ENCODE results near the gene MCTP1.

The MCTP1 gene

DNA sequence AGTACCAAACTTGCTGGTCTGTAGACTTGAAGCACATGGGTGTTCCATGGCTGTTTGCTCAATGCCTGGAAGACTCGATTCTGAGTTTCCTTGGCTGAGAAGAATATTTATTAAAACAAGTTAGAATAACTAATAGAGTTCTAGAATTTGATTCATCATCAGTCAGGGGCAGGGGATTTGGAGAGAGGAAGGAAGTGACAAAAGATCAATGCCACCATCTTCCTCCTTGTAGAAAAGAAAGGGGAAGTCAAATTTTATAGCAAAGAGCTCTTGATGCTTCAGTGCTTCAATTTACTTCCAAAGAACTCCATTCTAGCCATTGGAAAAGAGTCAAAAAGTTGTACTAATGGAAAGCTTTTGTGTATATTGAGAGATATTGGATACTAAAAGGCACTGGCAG is 236.3 kb downstream of the MCTP1 start:
- DNase-seq (ENCODE audit: low spot score): no peak
- no peak for TF ChIP-seq CTCF (IDR thresholded peaks at IDR 0.05; ENCODE audit: extremely low read depth, insufficient read depth, missing control alignments)
- in situ Hi-C loops (cut with MboI; ENCODE audit: low pct_unique_long_range_greater_than_20kb, low sequenced_read_pairs, unreplicated experiment): no loop called here

DNA sequence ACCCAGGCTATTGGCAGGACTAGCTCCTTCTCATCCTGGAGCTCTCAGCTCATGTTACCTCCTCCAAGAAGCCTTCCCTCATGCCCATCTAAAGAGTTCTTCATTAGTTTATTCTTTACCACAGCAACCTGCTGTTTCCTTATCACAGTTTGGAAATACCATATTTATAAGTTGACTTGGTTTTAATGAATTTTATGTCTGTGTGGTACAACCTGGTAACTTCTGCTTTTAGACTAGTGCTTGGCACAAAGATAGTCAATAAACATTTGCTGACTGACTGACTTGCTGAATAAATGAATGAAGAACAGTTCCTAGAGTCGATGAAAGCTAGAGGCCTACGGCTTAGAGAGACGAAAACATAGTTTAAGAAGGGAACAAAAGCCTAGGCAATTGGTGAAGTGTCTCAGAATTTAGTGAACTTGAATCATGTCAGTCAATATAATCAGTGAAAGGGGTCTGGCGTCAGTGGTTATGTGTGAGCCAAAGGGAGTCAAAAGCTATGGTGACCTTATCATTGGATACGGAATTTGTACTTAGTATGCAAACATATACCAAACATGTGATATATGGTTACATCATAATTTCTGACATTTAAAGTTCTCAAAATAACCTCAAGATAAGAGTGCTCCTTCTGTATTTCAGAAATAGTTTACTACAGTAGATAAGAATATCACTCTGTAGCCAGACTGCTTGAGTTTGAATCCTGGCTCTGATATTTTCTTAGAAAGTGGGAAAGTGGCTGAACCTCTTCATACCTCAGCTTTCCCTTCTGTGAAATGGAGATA is 239.5 kb downstream of the MCTP1 start:
- TF ChIP-seq CTCF (IDR thresholded peaks at IDR 0.05; ENCODE audit: extremely low read depth, insufficient read depth, missing control alignments): no peak
- in situ Hi-C loops (cut with MboI; ENCODE audit: low pct_unique_long_range_greater_than_20kb, low sequenced_read_pairs, unreplicated experiment): no loop called here
- no peak for DNase-seq (ENCODE audit: low spot score)

GRCh38 chr5:95044096-95044495 is 240.8 kb downstream of the MCTP1 start:
- no peak for TF ChIP-seq CTCF (IDR thresholded peaks at IDR 0.05; ENCODE audit: extremely low read depth, insufficient read depth, missing control alignments)
- no peak for DNase-seq (ENCODE audit: low spot score)
- in situ Hi-C loops (cut with MboI; ENCODE audit: low pct_unique_long_range_greater_than_20kb, low sequenced_read_pairs, unreplicated experiment): no loop called here

GRCh38 chr5:95043648-95044047 is 241.2 kb downstream of the MCTP1 start:
- in situ Hi-C loops (cut with MboI; ENCODE audit: low pct_unique_long_range_greater_than_20kb, low sequenced_read_pairs, unreplicated experiment): no loop called here
- DNase-seq (ENCODE audit: low spot score): no peak
- no peak for TF ChIP-seq CTCF (IDR thresholded peaks at IDR 0.05; ENCODE audit: extremely low read depth, insufficient read depth, missing control alignments)

DNA sequence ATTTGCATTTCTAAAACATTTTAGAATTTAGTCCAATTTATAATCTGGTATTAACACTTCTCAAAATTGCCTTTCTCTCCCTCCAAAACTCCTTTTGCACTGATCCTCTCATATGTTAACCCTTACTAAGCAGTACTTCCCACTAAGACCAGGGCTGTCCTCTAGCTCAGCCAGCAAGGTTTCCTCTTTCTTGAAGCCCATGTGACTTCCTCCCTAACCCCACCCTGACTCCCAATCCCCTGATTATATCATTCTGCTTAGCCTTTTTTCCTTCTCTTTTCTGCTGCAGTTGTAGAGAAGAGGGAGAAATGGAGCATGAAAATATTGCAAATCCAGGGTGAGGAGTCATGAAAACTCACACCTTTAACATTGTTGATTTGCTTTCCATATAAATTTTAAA is 241.7 kb downstream of the MCTP1 start:
- no peak for DNase-seq (ENCODE audit: low spot score)
- TF ChIP-seq CTCF (IDR thresholded peaks at IDR 0.05; ENCODE audit: extremely low read depth, insufficient read depth, missing control alignments): no peak
- in situ Hi-C loops (cut with MboI; ENCODE audit: low pct_unique_long_range_greater_than_20kb, low sequenced_read_pairs, unreplicated experiment): no loop called here

DNA sequence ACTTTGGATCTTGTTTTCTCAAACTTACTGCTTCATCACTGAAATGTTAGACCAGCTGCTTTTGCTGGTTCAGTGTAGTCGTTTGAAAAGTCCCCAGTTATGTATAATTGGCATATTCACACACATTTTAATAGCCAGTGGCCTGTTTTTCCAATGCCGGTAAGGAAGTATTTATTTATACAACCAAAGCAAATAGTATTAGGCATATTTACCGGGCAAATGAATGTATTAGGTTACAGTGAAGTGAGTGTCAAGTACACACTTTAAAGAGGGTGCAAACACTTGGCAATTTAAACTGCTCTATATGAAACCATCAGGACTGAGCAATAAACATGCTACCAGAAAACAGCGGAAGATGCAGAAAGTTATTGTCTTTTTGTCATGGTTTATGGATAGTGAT is 242.9 kb downstream of the MCTP1 start:
- in situ Hi-C loops (cut with MboI; ENCODE audit: low pct_unique_long_range_greater_than_20kb, low sequenced_read_pairs, unreplicated experiment): no loop called here
- TF ChIP-seq CTCF (IDR thresholded peaks at IDR 0.05; ENCODE audit: extremely low read depth, insufficient read depth, missing control alignments): no peak
- no peak for DNase-seq (ENCODE audit: low spot score)
